SK-N-SH treated with all-trans-retinoic acid at 6 μM for 48 hours (cell line): Measurements from ENCODE around the gene MSLN.
A peak's percentile ranks its signal among the peaks of the same experiment; 100 is the strongest.

Experiments
- ATAC-seq: fragments of 200-7000 bp; cut with Tn5 transposase; 3 replicates; pipeline ENCODE4 v1.9.1; 2020; ENCODE audit warnings: mild to moderate bottlenecking, moderate library complexity
- ARNTL ChIP-seq: fragments of 450-650 bp; formaldehyde crosslinking; IDR thresholded peaks from 2 replicates; pipeline ENCODE4 v1.5.0; 2020; ENCODE audit warnings: low read depth, mild to moderate bottlenecking, moderate library complexity, borderline replicate concordance
- BACH2 ChIP-seq: fragments of 250-450 bp; sonication (Bioruptor Pico); IDR thresholded peaks from 2 replicates; pipeline ENCODE4 v1.9.0; 2021; ENCODE audit warnings: mild to moderate bottlenecking, borderline replicate concordance
- CREB5 ChIP-seq: fragments of 250-450 bp; sonication (Bioruptor Pico); IDR thresholded peaks from 2 replicates; pipeline ENCODE4 v1.5.1; 2020; ENCODE audit warnings: low read depth, mild to moderate bottlenecking, moderate library complexity
- CSDC2 ChIP-seq: fragments of 250-450 bp; sonication (Bioruptor Pico); IDR thresholded peaks from 2 replicates; pipeline ENCODE4 v1.5.0; 2020; ENCODE audit warnings: mild to moderate bottlenecking, moderate library complexity
- ESRRG ChIP-seq: fragments of 250-450 bp; sonication (Bioruptor Pico); IDR thresholded peaks from 2 replicates; pipeline ENCODE4 v1.6.1; 2021; ENCODE audit warnings: mild to moderate bottlenecking
- GLIS3 ChIP-seq: fragments of 250-450 bp; sonication (Bioruptor Pico); IDR thresholded peaks from 2 replicates; pipeline ENCODE4 v1.5.0; 2020; ENCODE audit warnings: mild to moderate bottlenecking, moderate library complexity
- ISL1 ChIP-seq: fragments of 250-450 bp; sonication (Bioruptor Pico); IDR thresholded peaks from 2 replicates; pipeline ENCODE4 v2.1.2; 2022; ENCODE audit warnings: mild to moderate bottlenecking, moderate library complexity
- OSR1 ChIP-seq: fragments of 250-450 bp; sonication (Bioruptor Pico); IDR thresholded peaks from 2 replicates; pipeline ENCODE4 v1.8.0; 2022; ENCODE audit warnings: moderate library complexity, mild to moderate bottlenecking, inconsistent platforms
- PATZ1 ChIP-seq: fragments of 250-450 bp; sonication (Bioruptor Pico); IDR thresholded peaks from 2 replicates; pipeline ENCODE4 v1.8.0; 2020; ENCODE audit warnings: mild to moderate bottlenecking, moderate library complexity, borderline replicate concordance
- POU6F1 ChIP-seq: fragments of 250-450 bp; sonication (Bioruptor Pico); IDR thresholded peaks from 2 replicates; pipeline ENCODE4 v1.8.0; 2021; ENCODE audit warnings: low read depth, mild to moderate bottlenecking, moderate library complexity, borderline replicate concordance
- PPARA ChIP-seq: fragments of 250-450 bp; sonication (Bioruptor Pico); IDR thresholded peaks from 2 replicates; pipeline ENCODE4 v1.5.0; 2020; ENCODE audit warnings: mild to moderate bottlenecking, borderline replicate concordance
- RARB ChIP-seq: fragments of 250-450 bp; sonication (Bioruptor Pico); IDR thresholded peaks from 2 replicates; pipeline ENCODE4 v1.8.0; 2021; ENCODE audit warnings: mild to moderate bottlenecking, moderate library complexity
- SNAI2 ChIP-seq: fragments of 250-450 bp; sonication (Bioruptor Pico); IDR thresholded peaks from 2 replicates; pipeline ENCODE4 v1.5.0; 2020; ENCODE audit warnings: mild to moderate bottlenecking, moderate library complexity
- TCF4 ChIP-seq: fragments of 250-450 bp; sonication (Bioruptor Pico); IDR thresholded peaks from 2 replicates; pipeline ENCODE4 v1.8.0; 2021; ENCODE audit warnings: mild to moderate bottlenecking, moderate library complexity, borderline replicate concordance
- TOX ChIP-seq: fragments of 250-450 bp; sonication (Bioruptor Pico); IDR thresholded peaks from 2 replicates; pipeline ENCODE4 v1.8.0; 2021; ENCODE audit warnings: mild to moderate bottlenecking, moderate library complexity, borderline replicate concordance
- ZC3H10 ChIP-seq: fragments of 250-450 bp; sonication (Bioruptor Pico); IDR thresholded peaks from 2 replicates; pipeline ENCODE4 v1.5.1; 2021; ENCODE audit warnings: mild to moderate bottlenecking, moderate library complexity
- ZFP3 ChIP-seq: fragments of 250-450 bp; sonication (Bioruptor Pico); IDR thresholded peaks from 2 replicates; pipeline ENCODE4 v1.5.0; 2020; ENCODE audit warnings: mild to moderate bottlenecking, moderate library complexity
- ZFP30 ChIP-seq: fragments of 450-650 bp; formaldehyde crosslinking; IDR thresholded peaks from 2 replicates; pipeline ENCODE4 v1.5.0; 2022; ENCODE audit warnings: mild to moderate bottlenecking, moderate library complexity
- ZNF8 ChIP-seq: fragments of 450-650 bp; formaldehyde crosslinking; IDR thresholded peaks from 2 replicates; pipeline ENCODE4 v1.5.0; 2020; ENCODE audit warnings: mild to moderate bottlenecking, moderate library complexity
- TF ChIP-seq, protein P1 (sequence below): fragments of 250-450 bp; sonication (Bioruptor Pico); IDR thresholded peaks from 2 replicates; pipeline ENCODE4 v1.5.1; 2021; ENCODE audit warnings: mild to moderate bottlenecking, moderate library complexity
- TF ChIP-seq, protein P2 (sequence below): fragments of 250-450 bp; sonication (Bioruptor Pico); IDR thresholded peaks from 2 replicates; pipeline ENCODE4 v1.5.0; 2020; ENCODE audit warnings: mild to moderate bottlenecking, moderate library complexity

Gene MSLN

DNA sequence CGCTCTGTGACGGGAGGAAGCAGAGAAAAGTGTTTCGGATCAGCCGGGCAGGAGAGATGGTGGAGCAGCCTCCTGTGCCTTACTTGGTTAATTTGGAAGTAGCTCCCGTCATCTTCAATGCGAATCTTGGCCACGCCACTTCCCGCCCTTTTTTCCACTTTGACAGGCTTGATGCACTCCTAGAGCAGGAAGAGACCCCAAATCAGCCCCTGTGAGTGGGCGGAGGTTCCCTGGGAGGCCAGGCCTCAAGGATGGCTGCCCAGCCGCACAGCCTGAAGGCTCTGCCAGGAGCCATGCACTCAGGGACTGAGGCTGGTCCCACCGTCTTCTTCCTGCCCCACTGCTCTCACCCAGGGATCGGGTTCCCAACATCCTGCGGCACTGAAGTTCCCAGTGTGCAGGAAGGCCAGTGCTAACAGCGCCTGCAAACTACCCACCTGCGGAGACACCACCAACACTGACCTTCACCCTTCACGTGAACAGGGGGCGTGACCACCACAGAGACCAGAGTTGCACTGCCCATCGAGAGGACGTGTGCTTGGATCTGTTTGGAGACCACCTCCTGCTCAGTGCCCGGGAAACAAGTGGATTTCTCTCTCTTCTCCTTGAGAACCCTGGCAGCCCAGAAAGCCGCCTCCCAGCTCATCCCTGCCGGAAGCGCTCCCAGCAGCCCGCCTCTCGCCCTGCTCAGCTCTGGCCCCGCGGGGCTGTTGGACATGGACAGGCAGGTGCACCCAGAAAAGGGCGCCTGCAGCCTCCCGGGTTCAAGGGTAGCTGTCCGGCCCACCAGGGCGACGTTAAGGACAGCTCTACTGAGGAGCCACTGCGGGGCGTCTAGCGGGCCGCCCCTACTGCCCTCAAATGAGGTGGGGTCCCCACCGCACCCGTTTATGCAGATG, 20.7 kb upstream of the MSLN start:
- ATAC-seq = peak; percentile 53
- TF ChIP-seq, protein P1, sequence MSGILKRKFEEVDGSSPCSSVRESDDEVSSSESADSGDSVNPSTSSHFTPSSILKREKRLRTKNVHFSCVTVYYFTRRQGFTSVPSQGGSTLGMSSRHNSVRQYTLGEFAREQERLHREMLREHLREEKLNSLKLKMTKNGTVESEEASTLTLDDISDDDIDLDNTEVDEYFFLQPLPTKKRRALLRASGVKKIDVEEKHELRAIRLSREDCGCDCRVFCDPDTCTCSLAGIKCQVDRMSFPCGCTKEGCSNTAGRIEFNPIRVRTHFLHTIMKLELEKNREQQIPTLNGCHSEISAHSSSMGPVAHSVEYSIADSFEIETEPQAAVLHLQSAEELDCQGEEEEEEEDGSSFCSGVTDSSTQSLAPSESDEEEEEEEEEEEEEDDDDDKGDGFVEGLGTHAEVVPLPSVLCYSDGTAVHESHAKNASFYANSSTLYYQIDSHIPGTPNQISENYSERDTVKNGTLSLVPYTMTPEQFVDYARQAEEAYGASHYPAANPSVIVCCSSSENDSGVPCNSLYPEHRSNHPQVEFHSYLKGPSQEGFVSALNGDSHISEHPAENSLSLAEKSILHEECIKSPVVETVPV = no peak

DNA sequence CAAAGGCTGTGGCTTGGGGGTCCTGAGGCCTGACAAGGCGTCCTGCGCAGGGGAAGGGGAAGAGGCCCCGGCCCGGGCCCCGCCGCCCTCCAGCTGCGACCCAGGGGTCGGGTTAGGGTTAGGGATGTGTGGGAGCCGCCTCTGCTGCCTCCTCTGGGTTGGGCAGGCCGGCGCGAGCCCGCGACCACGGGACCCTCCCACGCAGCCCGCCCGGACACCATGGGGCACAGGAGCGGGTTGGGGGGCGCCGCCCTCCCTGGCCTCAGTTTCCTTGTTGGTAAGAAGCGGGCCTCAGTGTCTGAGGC, 20.1 kb upstream of the MSLN start:
- TF ChIP-seq ISL1 (CRISPR knock-in tag) = no peak
- TF ChIP-seq BACH2 (CRISPR knock-in tag) = no peak
- no peak for TF ChIP-seq TOX (CRISPR knock-in tag)
- TF ChIP-seq ZC3H10 (CRISPR knock-in tag) = no peak
- TF ChIP-seq TCF4 (CRISPR knock-in tag) = no peak
- ATAC-seq = peak; percentile 49

DNA sequence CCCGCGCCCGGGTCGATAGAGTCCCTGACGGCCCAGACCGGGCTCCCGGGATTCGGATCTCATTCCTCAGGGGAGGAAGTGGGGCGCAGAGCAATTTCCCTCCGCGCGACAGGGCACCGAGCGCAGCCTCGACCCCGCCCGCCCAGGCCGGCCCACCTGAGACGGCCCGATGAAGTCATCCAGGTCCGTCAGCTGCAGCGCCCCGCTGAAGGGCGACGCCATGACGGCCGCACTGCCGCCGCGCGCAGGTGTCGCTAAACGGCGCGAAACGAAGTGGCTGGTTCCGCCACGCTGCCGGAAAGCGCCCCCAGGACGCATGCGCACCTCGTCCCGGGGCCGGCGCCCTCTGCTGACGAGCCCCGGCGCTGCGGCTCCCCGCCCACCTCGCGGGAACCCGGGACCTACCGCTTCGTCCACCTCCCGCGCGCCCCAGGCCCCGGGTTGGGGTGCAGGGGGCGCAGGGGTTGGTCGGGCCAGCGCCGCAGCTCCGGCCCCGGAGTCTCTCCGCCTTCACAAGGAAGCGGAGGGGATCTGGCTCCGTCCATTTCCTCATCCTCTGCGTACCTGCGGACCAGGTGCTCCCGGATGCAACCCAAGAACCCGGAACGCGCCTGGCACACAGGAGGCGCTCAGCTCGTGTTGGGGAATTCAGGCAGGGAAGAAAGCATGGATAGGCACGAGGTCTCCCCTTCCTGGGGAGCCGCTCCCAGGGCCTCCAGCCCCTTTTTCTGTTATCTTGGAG, 19.6 kb upstream of the MSLN start, which contains the start of gene CIAO3:
Gene CIAO3, minus strand, starts transcription at position 234 of the 742 bp plus-strand sequence. Its CDS starts 12 bp downstream, at position 222.
- TF ChIP-seq TCF4 (CRISPR knock-in tag) (no peak), GLIS3 (CRISPR knock-in tag) (no peak), CREB5 (CRISPR knock-in tag) (no peak), ZFP30 (CRISPR knock-in tag) (no peak), OSR1 (CRISPR knock-in tag) (no peak), ZFP3 (CRISPR knock-in tag) (no peak), ZC3H10 (CRISPR knock-in tag) (no peak), PPARA (CRISPR knock-in tag) (no peak), PATZ1 (CRISPR knock-in tag) (no peak), ZNF8 (CRISPR knock-in tag) (no peak), TOX (CRISPR knock-in tag) (no peak), ESRRG (CRISPR knock-in tag) (no peak), ARNTL (CRISPR knock-in tag) (no peak), RARB (CRISPR knock-in tag) (no peak), POU6F1 (CRISPR knock-in tag) (no peak), CSDC2 (CRISPR knock-in tag) (no peak), SNAI2 (CRISPR knock-in tag) (no peak)
- TF ChIP-seq, protein P1 = no peak
- TF ChIP-seq, protein P2, sequence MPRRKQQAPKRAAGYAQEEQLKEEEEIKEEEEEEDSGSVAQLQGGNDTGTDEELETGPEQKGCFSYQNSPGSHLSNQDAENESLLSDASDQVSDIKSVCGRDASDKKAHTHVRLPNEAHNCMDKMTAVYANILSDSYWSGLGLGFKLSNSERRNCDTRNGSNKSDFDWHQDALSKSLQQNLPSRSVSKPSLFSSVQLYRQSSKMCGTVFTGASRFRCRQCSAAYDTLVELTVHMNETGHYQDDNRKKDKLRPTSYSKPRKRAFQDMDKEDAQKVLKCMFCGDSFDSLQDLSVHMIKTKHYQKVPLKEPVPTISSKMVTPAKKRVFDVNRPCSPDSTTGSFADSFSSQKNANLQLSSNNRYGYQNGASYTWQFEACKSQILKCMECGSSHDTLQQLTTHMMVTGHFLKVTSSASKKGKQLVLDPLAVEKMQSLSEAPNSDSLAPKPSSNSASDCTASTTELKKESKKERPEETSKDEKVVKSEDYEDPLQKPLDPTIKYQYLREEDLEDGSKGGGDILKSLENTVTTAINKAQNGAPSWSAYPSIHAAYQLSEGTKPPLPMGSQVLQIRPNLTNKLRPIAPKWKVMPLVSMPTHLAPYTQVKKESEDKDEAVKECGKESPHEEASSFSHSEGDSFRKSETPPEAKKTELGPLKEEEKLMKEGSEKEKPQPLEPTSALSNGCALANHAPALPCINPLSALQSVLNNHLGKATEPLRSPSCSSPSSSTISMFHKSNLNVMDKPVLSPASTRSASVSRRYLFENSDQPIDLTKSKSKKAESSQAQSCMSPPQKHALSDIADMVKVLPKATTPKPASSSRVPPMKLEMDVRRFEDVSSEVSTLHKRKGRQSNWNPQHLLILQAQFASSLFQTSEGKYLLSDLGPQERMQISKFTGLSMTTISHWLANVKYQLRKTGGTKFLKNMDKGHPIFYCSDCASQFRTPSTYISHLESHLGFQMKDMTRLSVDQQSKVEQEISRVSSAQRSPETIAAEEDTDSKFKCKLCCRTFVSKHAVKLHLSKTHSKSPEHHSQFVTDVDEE (CRISPR knock-in tag) = no peak

More for the DNA sequence above, 19.6 kb upstream of the MSLN start, which contains the start of gene CIAO3:
- ATAC-seq = peak; percentile 88
